ENCODE results near the gene GTPBP2.
"Not testable (repeated sequence)": the region's sequence is repeated elsewhere in the genome, so short reads cannot be mapped to it uniquely, and the experiment has no call there.

Gene GTPBP2

GRCh38 chr6:43662948-43663347 is 33.9 kb upstream of the GTPBP2 start:
- DNase-seq (ENCODE audit: low read depth in 2 of 2): not testable (repeated sequence)

- no peak for DNase-seq (ENCODE audit: low read depth in 2 of 2)
Observed at GRCh38 chr6:43658161-43658560, 29.1 kb upstream of the GTPBP2 start.

- DNase-seq (ENCODE audit: low read depth in 2 of 2): no peak
Observed at GRCh38 chr6:43657221-43657802, 28.2 kb upstream of the GTPBP2 start.

GRCh38 chr6:43652822-43653221 is 23.8 kb upstream of the GTPBP2 start:
- not testable (repeated sequence) for DNase-seq (ENCODE audit: low read depth in 2 of 2)

GRCh38 chr6:43648248-43648647 is 19.2 kb upstream of the GTPBP2 start:
- no peak for DNase-seq (ENCODE audit: low read depth in 2 of 2)

GRCh38 chr6:43647613-43648012 is 18.5 kb upstream of the GTPBP2 start:
- no peak for DNase-seq (ENCODE audit: low read depth in 2 of 2)

- no peak for DNase-seq (ENCODE audit: low read depth in 2 of 2)
Observed at GRCh38 chr6:43645613-43645964, 16.5 kb upstream of the GTPBP2 start.

- peak; percentile 32 to 46 for DNase-seq (ENCODE audit: low read depth in 2 of 2)
Observed at GRCh38 chr6:43644940-43645612, 16.0 kb upstream of the GTPBP2 start, which contains the start of gene RSPH9. RSPH9 (plus strand) TSS chr6:43645036; CDS start chr6:43645099, 63 bp downstream.

- DNase-seq (ENCODE audit: low read depth in 2 of 2): no peak
Observed at GRCh38 chr6:43639984-43640800, 11.1 kb upstream of the GTPBP2 start.

- DNase-seq (ENCODE audit: low read depth in 2 of 2): no peak
Observed at GRCh38 chr6:43636308-43636659, 7.2 kb upstream of the GTPBP2 start.

- DNase-seq (ENCODE audit: low read depth in 2 of 2): peak; percentile 76
Observed at GRCh38 chr6:43635387-43636307, 6.6 kb upstream of the GTPBP2 start, which contains the start of gene MAD2L1BP. MAD2L1BP (plus strand) TSS chr6:43635840; CDS start chr6:43635876, 36 bp downstream.

- DNase-seq (ENCODE audit: low read depth in 2 of 2): no peak
Observed at GRCh38 chr6:43634702-43635303, 5.7 kb upstream of the GTPBP2 start.

GRCh38 chr6:43633002-43633401 is 3.9 kb upstream of the GTPBP2 start:
- not testable (repeated sequence) for DNase-seq (ENCODE audit: low read depth in 2 of 2)

- DNase-seq (ENCODE audit: low read depth in 2 of 2): no peak
Observed at GRCh38 chr6:43630980-43631619, 2.0 kb upstream of the GTPBP2 start.

- DNase-seq (ENCODE audit: low read depth in 2 of 2): peak; percentile 67 to 72
Observed at GRCh38 chr6:43629505-43630300, 639 bp upstream of the GTPBP2 start.

GRCh38 chr6:43628393-43629103 is 516 bp downstream of the GTPBP2 start:
- DNase-seq (ENCODE audit: low read depth in 2 of 2): peak in 1 of 2 donors; percentile 24

- DNase-seq (ENCODE audit: low read depth in 2 of 2): no peak
Observed at GRCh38 chr6:43627008-43627825, 1.8 kb downstream of the GTPBP2 start.

- no peak for DNase-seq (ENCODE audit: low read depth in 2 of 2)
Observed at GRCh38 chr6:43625393-43625992, 3.6 kb downstream of the GTPBP2 start.
